AG09319 (cell line): ENCODE data around the gene CHPF2.

ENCODE experiments used
- DNase-seq: peaks from one replicate; pipeline ENCODE4 v3.0.0-alpha.2; 2010; ENCODE audit warnings: low read depth; ENCODE audit errors: extremely low read depth
- CTCF ChIP-seq: IDR thresholded peaks from 2 replicates; pipeline ENCODE4 v1.5.1; 2011; ENCODE audit warnings: low read depth, mild to moderate bottlenecking, inconsistent platforms, low read length, moderate library complexity

CHPF2 gene

GRCh38 chr7:151232091-151232916, at the start of gene CHPF2:
Gene CHPF2, plus strand, starts transcription at chr7:151232483. Its CDS starts 1,529 bp downstream, at chr7:151234012.
- peak; percentile 44 for DNase-seq
- no peak for TF ChIP-seq CTCF

GRCh38 chr7:151185762-151186639, 46.3 kb upstream of the CHPF2 start:
- DNase-seq: no peak
- TF ChIP-seq CTCF: no peak

GRCh38 chr7:151186640-151187408, 45.5 kb upstream of the CHPF2 start, which contains the start of gene ASB10:
Gene ASB10, minus strand, starts transcription at chr7:151187250. Its CDS starts 120 bp downstream, at chr7:151187130.
- no peak for DNase-seq
- TF ChIP-seq CTCF: no peak

GRCh38 chr7:151187409-151188251, 44.7 kb upstream of the CHPF2 start:
- DNase-seq: no peak
- no peak for TF ChIP-seq CTCF

- DNase-seq: no peak
- no peak for TF ChIP-seq CTCF
Measured at GRCh38 chr7:151188252-151188542, 44.1 kb upstream of the CHPF2 start.

GRCh38 chr7:151189038-151189437, 43.2 kb upstream of the CHPF2 start:
- no peak for DNase-seq
- TF ChIP-seq CTCF: no peak
